Liver (tissue), 9 donors: ENCODE data around the gene TPPP3. TPM values are rescaled to one million over a fixed set of nuclear protein-coding genes. Genes with fewer than 3 reads are reported as not detected.

Experiments
- DNase-seq: peaks from one replicate; pipeline ENCODE4 v3.0.0-alpha.2; 2017; ENCODE audit warnings: low spot score
- H3K27ac ChIP-seq, 2 donors: one replicate each; pipeline ENCODE4 v1.7.0; 2013; ENCODE audit warnings: inconsistent platforms in 2 of 2, low read length in 2 of 2, control low read depth in 1 of 2, low read depth in 1 of 2, mild to moderate bottlenecking in 1 of 2
- H3K27me3 ChIP-seq, 4 donors: one replicate each; pipeline versions ENCODE4 v1.6.1 to v1.7.0; 2013; ENCODE audit warnings: low read length in 3 of 4, inconsistent platforms in 1 of 4, mild to moderate bottlenecking in 1 of 4, moderate library complexity in 1 of 4; ENCODE audit not compliant: control insufficient read depth in 4 of 4, insufficient read depth in 4 of 4
- H3K36me3 ChIP-seq, 4 donors: one replicate each; pipeline versions ENCODE4 v1.6.1 to v1.7.0; 2013; ENCODE audit warnings: low read length in 3 of 4, mild to moderate bottlenecking in 3 of 4, low read depth in 1 of 4, moderate library complexity in 1 of 4; ENCODE audit not compliant: control insufficient read depth in 4 of 4, insufficient read depth in 3 of 4
- H3K4me1 ChIP-seq, 4 donors: one replicate each; pipeline versions ENCODE4 v1.6.1 to v1.7.0; 2013; ENCODE audit warnings: low read length in 3 of 4, mild to moderate bottlenecking in 3 of 4, moderate library complexity in 1 of 4; ENCODE audit not compliant: control insufficient read depth in 4 of 4, insufficient read depth in 4 of 4
- H3K4me3 ChIP-seq, 3 donors: one replicate each; pipeline versions ENCODE4 v1.6.1 to v1.7.0; 2013; ENCODE audit warnings: low read length in 3 of 3, control low read depth in 1 of 3, low read depth in 1 of 3, mild to moderate bottlenecking in 1 of 3
- H3K9ac ChIP-seq, 2 donors: one replicate each; pipeline ENCODE4 v1.7.0; 2013; ENCODE audit warnings: low read length in 2 of 2, mild to moderate bottlenecking in 2 of 2, moderate library complexity in 2 of 2, control low read depth in 1 of 2, low read depth in 1 of 2
- H3K9me3 ChIP-seq, 4 donors: one replicate each; pipeline versions ENCODE4 v1.6.1 to v1.7.0; 2013; ENCODE audit warnings: low read length in 3 of 4; ENCODE audit not compliant: control insufficient read depth in 4 of 4
- EGR1 ChIP-seq, 2 donors: IDR thresholded peaks; 2 replicates each; pipeline ENCODE4 v1.6.1; 2016 to 2018; ENCODE audit warnings: antibody characterized with exemption in 2 of 2, low read depth in 2 of 2
- FOXA1 ChIP-seq: IDR thresholded peaks from 2 replicates; pipeline ENCODE4 v1.6.1; 2016; ENCODE audit warnings: antibody characterized with exemption
- FOXA2 ChIP-seq: IDR thresholded peaks from 2 replicates; pipeline ENCODE4 v1.6.1; 2016; ENCODE audit warnings: antibody characterized with exemption
- GABPA ChIP-seq, 2 donors: IDR thresholded peaks in 1 of 2; conservative IDR thresholded peaks in 1 of 2; 2 replicates each; pipeline ENCODE4 v1.6.1; 2016; ENCODE audit warnings: antibody characterized with exemption in 2 of 2, mild to moderate bottlenecking in 1 of 2, moderate library complexity in 1 of 2
- HNF4A ChIP-seq, 2 donors: conservative IDR thresholded peaks; 2 replicates each; pipeline ENCODE4 v1.6.1; 2016; ENCODE audit warnings: antibody characterized with exemption in 2 of 2, mild to moderate bottlenecking in 2 of 2
- HNF4G ChIP-seq: IDR thresholded peaks from 2 replicates; pipeline ENCODE4 v1.6.1; 2016; ENCODE audit warnings: antibody characterized with exemption
- JUND ChIP-seq, 2 donors: IDR thresholded peaks; 2 replicates each; pipeline ENCODE4 v1.6.1; 2016; ENCODE audit warnings: antibody characterized with exemption in 2 of 2
- MAX ChIP-seq: IDR thresholded peaks from 2 replicates; pipeline ENCODE4 v1.6.1; 2016; ENCODE audit warnings: antibody characterized with exemption
- NR2F2 ChIP-seq: IDR thresholded peaks from 2 replicates; pipeline ENCODE4 v1.6.1; 2016; ENCODE audit warnings: antibody characterized with exemption
- REST ChIP-seq: IDR thresholded peaks from 2 replicates; pipeline ENCODE4 v1.6.1; 2016; ENCODE audit warnings: antibody characterized with exemption, mild to moderate bottlenecking
- RXRA ChIP-seq, 2 donors: IDR thresholded peaks; 2 replicates each; pipeline ENCODE4 v1.6.1; 2017 to 2018; ENCODE audit warnings: antibody characterized with exemption in 2 of 2, mild to moderate bottlenecking in 1 of 2
- SP1 ChIP-seq: IDR thresholded peaks from 2 replicates; pipeline ENCODE4 v1.6.1; 2018; ENCODE audit warnings: antibody characterized with exemption, mild to moderate bottlenecking
- TAF1 ChIP-seq: conservative IDR thresholded peaks from 2 replicates; pipeline ENCODE4 v1.6.1; 2016; ENCODE audit warnings: antibody characterized with exemption, mild to moderate bottlenecking
- YY1 ChIP-seq: IDR thresholded peaks from 2 replicates; pipeline ENCODE4 v1.6.1; 2016; ENCODE audit warnings: antibody characterized with exemption, mild to moderate bottlenecking
- ZBTB33 ChIP-seq: IDR thresholded peaks from 2 replicates; pipeline ENCODE4 v1.6.1; 2016; ENCODE audit warnings: antibody characterized with exemption
- WGBS: extraction: QIAGEN DNeasy Blood & Tissue Kit; methylation state at CpG from one replicate; pipeline ENCODE4 v1.1.7; 2013; 5-methylcytosine and 5-hydroxymethylcytosine counted together
- polyA plus RNA-seq, 2 donors: library from polyadenylated mRNA; stranded (reverse) in 1 of 2; unstranded in 1 of 2; fragments of 200-250 nt in 1 of 2; fragments of >200 nt in 1 of 2; fragmentation: Nextera tagmentation in 1 of 2; extraction: Ambion mirVana in 1 of 2; gene quantifications; one replicate each; pipeline versions ENCODE4 v1.2.1 to v1.2.3, GENCODE V29; 2013 to 2015
- total RNA-seq, 2 donors: library from RNA; depleted of rRNA; stranded (reverse); fragments of >200 nt; gene quantifications; one replicate each; pipeline ENCODE4 v1.2.3, GENCODE V29; 2014
- TF ChIP-seq, protein P1 (sequence below): fragments of 150-350 bp; IDR thresholded peaks from 2 replicates; pipeline ENCODE4 v1.5.1; 2017; ENCODE audit warnings: improper control_type of control experiment, low read depth, low read length; ENCODE audit not compliant: missing input control
- TF ChIP-seq, protein P2 (sequence below): IDR thresholded peaks from 2 replicates; pipeline ENCODE4 v1.6.1; 2016; ENCODE audit warnings: antibody characterized with exemption
- donor health status: healthy.
- donor health status: healthy.
- donor health status: healthy.
- donor health status: healthy.
- donor health status: healthy.

TPPP3 gene
- total and polyA plus RNA-seq, 4 donors, result 0.28 to 0.84 (median 0.55) TPM

GRCh38 chr16:67419502-67419901, 26.2 kb upstream of the TPPP3 start:
- H3K4me3 ChIP-seq, result no peak overlapping the region
- peaks cover 5 to 10% (median 7%) of the 10 kb centered on the region in 4 donors for H3K4me1 ChIP-seq
- WGBS, result 91% methylated on average over 3 of the region's 3 CpGs
- DNase-seq, result no peak
- no peaks in the 10 kb centered on the region for H3K36me3 ChIP-seq
- H3K27ac ChIP-seq, result no peak overlapping the region
- TF ChIP-seq FOXA1 (no peak), GABPA (IDR thresholded peaks at IDR 0.05 in 1 of 2, conservative IDR thresholded peaks at IDR 0.05 in 1 of 2) (no peak), FOXA2 (no peak), JUND (IDR thresholded peaks at IDR 0.05) (no peak), SP1 (no peak), HNF4A (conservative IDR thresholded peaks at IDR 0.05) (no peak), RXRA (IDR thresholded peaks at IDR 0.05) (no peak), EGR1 (IDR thresholded peaks at IDR 0.05; ENCODE audit: low read depth in 2 of 2) (no peak), YY1 (no peak), MAX (no peak), HNF4G (no peak), ZBTB33 (no peak), TAF1 (no peak), NR2F2 (no peak)
- TF ChIP-seq, protein P1, sequence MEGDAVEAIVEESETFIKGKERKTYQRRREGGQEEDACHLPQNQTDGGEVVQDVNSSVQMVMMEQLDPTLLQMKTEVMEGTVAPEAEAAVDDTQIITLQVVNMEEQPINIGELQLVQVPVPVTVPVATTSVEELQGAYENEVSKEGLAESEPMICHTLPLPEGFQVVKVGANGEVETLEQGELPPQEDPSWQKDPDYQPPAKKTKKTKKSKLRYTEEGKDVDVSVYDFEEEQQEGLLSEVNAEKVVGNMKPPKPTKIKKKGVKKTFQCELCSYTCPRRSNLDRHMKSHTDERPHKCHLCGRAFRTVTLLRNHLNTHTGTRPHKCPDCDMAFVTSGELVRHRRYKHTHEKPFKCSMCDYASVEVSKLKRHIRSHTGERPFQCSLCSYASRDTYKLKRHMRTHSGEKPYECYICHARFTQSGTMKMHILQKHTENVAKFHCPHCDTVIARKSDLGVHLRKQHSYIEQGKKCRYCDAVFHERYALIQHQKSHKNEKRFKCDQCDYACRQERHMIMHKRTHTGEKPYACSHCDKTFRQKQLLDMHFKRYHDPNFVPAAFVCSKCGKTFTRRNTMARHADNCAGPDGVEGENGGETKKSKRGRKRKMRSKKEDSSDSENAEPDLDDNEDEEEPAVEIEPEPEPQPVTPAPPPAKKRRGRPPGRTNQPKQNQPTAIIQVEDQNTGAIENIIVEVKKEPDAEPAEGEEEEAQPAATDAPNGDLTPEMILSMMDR, result no peak
- TF ChIP-seq, protein P2, sequence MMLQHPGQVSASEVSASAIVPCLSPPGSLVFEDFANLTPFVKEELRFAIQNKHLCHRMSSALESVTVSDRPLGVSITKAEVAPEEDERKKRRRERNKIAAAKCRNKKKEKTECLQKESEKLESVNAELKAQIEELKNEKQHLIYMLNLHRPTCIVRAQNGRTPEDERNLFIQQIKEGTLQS, result no peak
- H3K9ac ChIP-seq, result no peak overlapping the region
- no peaks in the 10 kb centered on the region for H3K9me3 ChIP-seq
- H3K27me3 ChIP-seq, result no peaks in the 10 kb centered on the region

GRCh38 chr16:67417333-67418061, 24.2 kb upstream of the TPPP3 start:
- Histone ChIP-seq H3K36me3 (no peaks in the 10 kb centered on the region), H3K9me3 (no peaks in the 10 kb centered on the region), H3K27me3 (no peaks in the 10 kb centered on the region), H3K4me1 (peaks cover 5 to 10% (median 7%) of the 10 kb centered on the region in 4 donors), H3K4me3 (no peak overlapping the region), H3K27ac (no peak overlapping the region), H3K9ac (no peak overlapping the region)
- no peak for DNase-seq
- WGBS, result 60% methylated on average over 2 of the region's 2 CpGs
- TF ChIP-seq FOXA2, result no peak
- TF ChIP-seq YY1, result no peak
- no peak for TF ChIP-seq JUND (IDR thresholded peaks at IDR 0.05)
- TF ChIP-seq HNF4A (conservative IDR thresholded peaks at IDR 0.05), result no peak
- TF ChIP-seq FOXA1, result no peak
- no peak for TF ChIP-seq HNF4G
- no peak for TF ChIP-seq SP1
- TF ChIP-seq, protein P2, result no peak
- TF ChIP-seq MAX, result no peak
- no peak for TF ChIP-seq EGR1 (IDR thresholded peaks at IDR 0.05; ENCODE audit: low read depth in 2 of 2)
- TF ChIP-seq RXRA (IDR thresholded peaks at IDR 0.05), result no peak
- TF ChIP-seq REST, result no peak
